Neural cell (in vitro differentiated cells): ENCODE measurements around the gene DUS1L. TPM values are rescaled to one million over a fixed set of nuclear protein-coding genes. Genes with fewer than 3 reads are reported as not detected.
A peak's percentile ranks its signal among the peaks of the same experiment; 100 is the strongest.

Source experiments
- H2AFZ ChIP-seq: fragments of 200-600, 300-800 bp; sonication (generic), shearing (Covaris generic); 2 replicates; pipeline ENCODE4 v1.6.0; 2014; ENCODE audit warnings: low read depth, mild to moderate bottlenecking, antibody characterized with exemption, low read length, moderate library complexity
- H3F3A ChIP-seq: fragments of 200-600 bp; shearing (Covaris generic); 2 replicates; pipeline ENCODE4 v1.6.1; 2016; ENCODE audit warnings: mild to moderate bottlenecking, moderate library complexity, mixed read lengths, antibody characterized with exemption, low read length; ENCODE audit not compliant: insufficient read depth, poor library complexity, severe bottlenecking
- H3K27ac ChIP-seq: fragments of 200-600, 300-800 bp; sonication (generic), shearing (Covaris generic); 2 replicates; pipeline ENCODE4 v1.5.1; 2014; ENCODE audit warnings: mild to moderate bottlenecking, low read length, moderate library complexity
- H3K27me3 ChIP-seq: fragments of 300-800, 200-600 bp; sonication (generic), shearing (Covaris generic); 2 replicates; pipeline ENCODE4 v1.6.0; 2014; ENCODE audit warnings: mild to moderate bottlenecking, low read depth, low read length, moderate library complexity; ENCODE audit not compliant: insufficient read depth
- H3K36me3 ChIP-seq: fragments of 300-800, 200-600 bp; sonication (generic), shearing (Covaris generic); 2 replicates; pipeline ENCODE4 v1.5.1; 2014; ENCODE audit warnings: mild to moderate bottlenecking, antibody characterized with exemption, low read length, moderate library complexity; ENCODE audit not compliant: insufficient read depth
- H3K4me2 ChIP-seq: fragments of 300-800, 200-600 bp; sonication (generic), shearing (Covaris generic); 2 replicates; pipeline ENCODE4 v1.6.0; 2014; ENCODE audit warnings: mild to moderate bottlenecking, low read length
- H3K4me3 ChIP-seq: fragments of 300-800, 200-600 bp; sonication (generic), shearing (Covaris generic); 2 replicates; pipeline ENCODE4 v1.5.1; 2014; ENCODE audit warnings: mild to moderate bottlenecking, low read length, moderate library complexity
- H3K79me2 ChIP-seq: fragments of 200-600 bp; shearing (Covaris generic); replicated peaks from 2 replicates; pipeline ENCODE4 v1.6.0; 2014; ENCODE audit warnings: mild to moderate bottlenecking, low read length, moderate library complexity; ENCODE audit not compliant: insufficient read depth
- H3K9ac ChIP-seq: fragments of 300-800, 200-600 bp; sonication (generic), shearing (Covaris generic); 2 replicates; pipeline ENCODE4 v1.6.1; 2016; ENCODE audit warnings: mild to moderate bottlenecking, low read length, mixed read lengths
- H3K9me2 ChIP-seq: fragments of 200-600 bp; shearing (Covaris generic); 2 replicates; pipeline ENCODE4 v1.6.1; 2016; ENCODE audit warnings: mild to moderate bottlenecking, low read length, mixed read lengths; ENCODE audit not compliant: insufficient read depth
- H3K9me3 ChIP-seq: fragments of 200-600, 300-800 bp; sonication (generic), shearing (Covaris generic); 2 replicates; pipeline ENCODE4 v1.6.1; 2016; ENCODE audit warnings: mild to moderate bottlenecking, mixed run types, low read length, moderate library complexity, mixed read lengths
- H4K20me1 ChIP-seq: fragments of 200-600 bp; shearing (Covaris generic); 2 replicates; pipeline ENCODE4 v1.6.1; 2016; ENCODE audit warnings: mild to moderate bottlenecking, mixed run types; ENCODE audit not compliant: insufficient read depth
- CTCF ChIP-seq: fragments of 450-650 bp; IDR thresholded peaks from 2 replicates; pipeline ENCODE4 v1.5.1; 2014; ENCODE audit warnings: antibody characterized with exemption, mild to moderate bottlenecking, moderate library complexity; ENCODE audit not compliant: poor library complexity, severe bottlenecking
- EP300 ChIP-seq: fragments of 450-650 bp; conservative IDR thresholded peaks from 2 replicates; pipeline ENCODE4 v1.6.1; 2014; ENCODE audit warnings: antibody characterized with exemption, mild to moderate bottlenecking, moderate library complexity; ENCODE audit not compliant: poor library complexity, severe bottlenecking
- EZH2 ChIP-seq: fragments of 200-600, 300-800 bp; shearing (Covaris generic), sonication (generic); IDR thresholded peaks from 2 replicates; pipeline ENCODE4 v1.6.1; 2014; ENCODE audit warnings: antibody characterized with exemption, low read length, borderline replicate concordance, mild to moderate bottlenecking; ENCODE audit not compliant: insufficient read depth, poor library complexity, severe bottlenecking
- MXI1 ChIP-seq: fragments of 450-650 bp; conservative IDR thresholded peaks from 2 replicates; pipeline ENCODE4 v1.6.1; 2014; ENCODE audit warnings: antibody characterized with exemption, mild to moderate bottlenecking; ENCODE audit not compliant: poor library complexity, severe bottlenecking
- POLR2AphosphoS5 ChIP-seq: IDR thresholded peaks from 2 replicates; pipeline ENCODE4 v1.6.1; 2012
- RAD21 ChIP-seq: fragments of 450-650 bp; conservative IDR thresholded peaks from 2 replicates; pipeline ENCODE4 v1.6.1; 2014; ENCODE audit warnings: antibody characterized with exemption, mild to moderate bottlenecking, moderate library complexity
- REST ChIP-seq: IDR thresholded peaks from 2 replicates; pipeline ENCODE4 v1.6.1; 2012; ENCODE audit warnings: borderline replicate concordance
- SMC3 ChIP-seq: fragments of 450-650 bp; conservative IDR thresholded peaks from 2 replicates; pipeline ENCODE4 v1.6.1; 2014; ENCODE audit warnings: antibody characterized with exemption, mild to moderate bottlenecking, moderate library complexity; ENCODE audit not compliant: poor library complexity
- TAF1 ChIP-seq: IDR thresholded peaks from 2 replicates; pipeline ENCODE4 v1.6.1; 2012; ENCODE audit warnings: low read depth
- polyA plus RNA-seq: library from polyadenylated mRNA; depleted of rRNA; stranded (reverse); fragments of >200 nt; gene quantifications from 2 replicates; pipeline ENCODE4 v1.2.3, GENCODE V29; 2014

DUS1L gene
- polyA plus RNA-seq, 1 donor from 2014 or later, result 100 TPM

- no peaks in the 10 kb centered on the region for H3K79me2 ChIP-seq
- no peaks in the 10 kb centered on the region for H3F3A ChIP-seq
- no peak overlapping the region for H3K4me2 ChIP-seq
- no peaks in the 10 kb centered on the region for H3K36me3 ChIP-seq
- no peaks in the 10 kb centered on the region for H4K20me1 ChIP-seq
- peak overlapping the region; percentile 94 for H3K4me3 ChIP-seq
- no peak for TF ChIP-seq REST
- TF ChIP-seq EP300, result no peak
- no peak for TF ChIP-seq RAD21
- no peak for TF ChIP-seq TAF1
- TF ChIP-seq POLR2AphosphoS5, result no peak
- TF ChIP-seq SMC3, result no peak
- TF ChIP-seq MXI1, result no peak
- TF ChIP-seq CTCF, result no peak
- no peak for TF ChIP-seq EZH2
- no peaks in the 10 kb centered on the region for H3K27me3 ChIP-seq
- H3K9ac ChIP-seq, result no peak overlapping the region
- H3K9me2 ChIP-seq, result no peaks in the 10 kb centered on the region
- H3K27ac ChIP-seq, result no peak overlapping the region
- H2AFZ ChIP-seq, result no peak overlapping the region
- no peaks in the 10 kb centered on the region for H3K9me3 ChIP-seq
These were observed 1.9 kb downstream of the DUS1L start for GRCh38 chr17:82063424-82064415.

GRCh38 chr17:82062984-82063368 lies 2.6 kb downstream of the DUS1L start:
- Histone ChIP-seq H3K27me3 (no peaks in the 10 kb centered on the region), H3K4me3 (no peak overlapping the region), H2AFZ (no peak overlapping the region), H3K27ac (no peak overlapping the region), H3K9me2 (no peaks in the 10 kb centered on the region), H3K9ac (no peak overlapping the region), H3K4me2 (no peak overlapping the region), H4K20me1 (no peaks in the 10 kb centered on the region), H3K36me3 (no peaks in the 10 kb centered on the region), H3F3A (no peaks in the 10 kb centered on the region), H3K9me3 (no peaks in the 10 kb centered on the region), H3K79me2 (no peaks in the 10 kb centered on the region)
- TF ChIP-seq REST, result no peak
- TF ChIP-seq EZH2, result no peak
- no peak for TF ChIP-seq SMC3
- TF ChIP-seq RAD21, result no peak
- TF ChIP-seq POLR2AphosphoS5, result no peak
- TF ChIP-seq TAF1, result no peak
